ENCODE measurements around the gene USP49.

Gene USP49

DNA sequence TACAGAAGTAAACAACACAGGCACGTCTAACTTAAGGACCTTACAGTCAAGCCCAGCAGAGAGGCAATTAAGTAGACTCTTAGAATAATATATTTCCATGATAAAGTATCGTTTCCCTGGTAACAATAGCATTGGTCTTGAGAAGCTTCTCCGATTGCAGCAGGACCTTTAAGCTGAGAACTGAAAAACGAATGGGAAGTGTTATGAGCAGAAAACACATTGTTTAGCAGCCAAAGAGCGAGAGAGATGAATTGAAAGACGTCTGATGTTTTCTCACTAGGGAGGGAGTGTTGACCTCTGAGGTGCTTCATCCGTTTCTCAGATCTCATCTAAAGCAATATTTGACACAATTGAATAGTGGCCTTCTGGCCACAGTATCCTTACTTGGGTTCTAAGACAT is 27.0 kb upstream of the USP49 start:
- Histone ChIP-seq H3K9me3 (ENCODE audit: control insufficient read depth, insufficient read depth, low read length) (no peaks in the 10 kb centered on the region), H3K27me3 (ENCODE audit: control insufficient read depth, insufficient read depth, low read length) (no peaks in the 10 kb centered on the region), H3K27ac (ENCODE audit: low read depth, low read length) (peak overlapping the region; percentile 100), H3K9ac (ENCODE audit: low read depth, low read length) (peak overlapping the region; percentile 98), H3K4me1 (ENCODE audit: control insufficient read depth, insufficient read depth, low read length) (peaks cover 8% of the 10 kb centered on the region), H3K4me3 (ENCODE audit: low read depth, low read length) (peak overlapping the region; percentile 98), H3K36me3 (ENCODE audit: control insufficient read depth, insufficient read depth, low read length) (peaks cover 36% of the 10 kb centered on the region)

DNA sequence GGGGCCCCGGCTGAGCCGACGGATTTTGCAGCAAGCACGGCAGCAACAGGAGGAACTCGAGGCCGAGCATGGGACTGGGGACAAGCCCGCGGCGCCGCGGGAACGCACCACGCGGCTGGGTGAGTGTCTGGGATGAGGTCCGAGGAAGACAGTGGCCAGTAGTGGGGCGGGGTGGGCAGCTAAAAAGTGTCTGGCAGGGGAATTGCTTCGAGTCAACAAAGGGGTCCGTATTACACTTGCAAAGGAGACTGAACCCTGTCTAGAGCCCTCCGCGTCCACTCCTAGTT is 26.5 kb upstream of the USP49 start:
- Histone ChIP-seq H3K27ac (ENCODE audit: low read depth, low read length) (peak overlapping the region; percentile 100), H3K36me3 (ENCODE audit: control insufficient read depth, insufficient read depth, low read length) (peaks cover 34% of the 10 kb centered on the region)

DNA sequence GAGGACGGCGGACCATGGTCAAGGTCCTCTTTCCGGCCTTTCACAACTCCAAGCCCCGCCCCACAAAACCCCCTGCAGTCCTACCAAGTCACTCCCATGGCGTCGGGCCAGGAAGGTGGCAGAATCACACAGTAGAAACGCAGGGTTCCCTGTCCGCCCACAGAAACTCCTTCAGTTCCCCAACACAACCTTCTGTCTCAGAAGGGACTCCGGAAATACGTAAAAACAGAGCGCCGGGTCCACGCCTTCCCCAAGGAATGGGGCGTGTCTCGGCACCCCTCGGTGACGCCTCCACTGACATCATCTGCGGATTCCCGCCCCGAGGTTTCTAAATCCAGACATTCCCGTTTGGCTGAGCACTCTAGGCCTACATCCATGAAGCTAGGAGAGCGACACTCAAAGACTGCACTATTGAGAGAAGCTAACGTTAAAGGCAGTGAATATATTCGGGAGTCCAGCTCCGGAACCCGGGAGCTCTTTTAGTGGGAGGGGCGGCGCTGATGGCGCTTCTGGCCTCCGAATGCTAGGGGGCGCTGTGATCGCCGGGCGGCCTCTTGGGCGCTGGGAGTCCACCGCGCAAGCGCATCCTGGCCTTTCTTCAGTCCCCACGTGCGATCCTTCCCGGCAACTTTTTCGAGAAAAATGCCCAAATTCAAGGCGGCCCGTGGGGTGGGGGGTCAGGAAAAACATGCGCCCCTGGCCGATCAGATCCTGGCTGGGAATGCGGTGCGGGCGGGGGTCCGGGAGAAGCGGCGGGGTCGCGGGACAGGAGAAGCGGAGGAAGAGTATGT is 25.9 kb upstream of the USP49 start, which contains the start of the genes BYSL and MED20:
Gene BYSL, plus strand, starts transcription at position 579 of the 791 bp plus-strand sequence. Its CDS starts 64 bp downstream, at position 643.
Gene MED20, minus strand, starts transcription at position 219 of the 791 bp plus-strand sequence. Its CDS starts 121 bp downstream, at position 98.
- Histone ChIP-seq H3K9me3 (ENCODE audit: control insufficient read depth, insufficient read depth, low read length) (no peaks in the 10 kb centered on the region), H3K27me3 (ENCODE audit: control insufficient read depth, insufficient read depth, low read length) (no peaks in the 10 kb centered on the region), H3K27ac (ENCODE audit: low read depth, low read length) (peak within 1 kb of the TSS; percentile 100), H3K4me1 (ENCODE audit: control insufficient read depth, insufficient read depth, low read length) (peaks cover 8% of the 10 kb centered on the region), H3K4me3 (ENCODE audit: low read depth, low read length) (peak within 1 kb of the TSS; percentile 98), H3K36me3 (ENCODE audit: control insufficient read depth, insufficient read depth, low read length) (peaks cover 35% of the 10 kb centered on the region), H3K9ac (ENCODE audit: low read depth, low read length) (peak within 1 kb of the TSS; percentile 98)

More for the DNA sequence above, 26.5 kb upstream of the USP49 start:
- Histone ChIP-seq H3K9me3 (ENCODE audit: control insufficient read depth, insufficient read depth, low read length) (no peaks in the 10 kb centered on the region), H3K4me1 (ENCODE audit: control insufficient read depth, insufficient read depth, low read length) (peaks cover 8% of the 10 kb centered on the region), H3K27me3 (ENCODE audit: control insufficient read depth, insufficient read depth, low read length) (no peaks in the 10 kb centered on the region), H3K9ac (ENCODE audit: low read depth, low read length) (peak overlapping the region; percentile 98), H3K4me3 (ENCODE audit: low read depth, low read length) (peak overlapping the region; percentile 98)

DNA sequence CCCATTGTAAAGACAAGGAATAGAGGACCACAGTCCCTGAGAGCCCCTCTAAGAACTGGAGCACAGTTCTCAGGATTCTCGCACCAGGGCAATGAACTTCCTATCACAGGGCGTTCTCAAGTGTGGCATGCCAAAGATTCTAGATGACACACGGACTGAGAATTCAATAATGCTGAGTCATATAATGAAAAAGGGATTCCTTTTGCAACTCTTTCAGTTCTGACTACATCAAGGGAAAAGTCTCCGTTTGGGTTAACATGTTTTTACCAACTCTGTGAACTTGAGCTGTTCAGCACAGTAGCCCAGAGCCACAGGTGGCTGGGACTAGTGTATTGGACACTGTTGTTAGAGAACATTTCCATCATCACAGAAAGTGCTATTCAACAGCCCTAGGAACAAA is 22.4 kb upstream of the USP49 start:
- no peak overlapping the region for H3K9ac ChIP-seq (ENCODE audit: low read depth, low read length)

DNA sequence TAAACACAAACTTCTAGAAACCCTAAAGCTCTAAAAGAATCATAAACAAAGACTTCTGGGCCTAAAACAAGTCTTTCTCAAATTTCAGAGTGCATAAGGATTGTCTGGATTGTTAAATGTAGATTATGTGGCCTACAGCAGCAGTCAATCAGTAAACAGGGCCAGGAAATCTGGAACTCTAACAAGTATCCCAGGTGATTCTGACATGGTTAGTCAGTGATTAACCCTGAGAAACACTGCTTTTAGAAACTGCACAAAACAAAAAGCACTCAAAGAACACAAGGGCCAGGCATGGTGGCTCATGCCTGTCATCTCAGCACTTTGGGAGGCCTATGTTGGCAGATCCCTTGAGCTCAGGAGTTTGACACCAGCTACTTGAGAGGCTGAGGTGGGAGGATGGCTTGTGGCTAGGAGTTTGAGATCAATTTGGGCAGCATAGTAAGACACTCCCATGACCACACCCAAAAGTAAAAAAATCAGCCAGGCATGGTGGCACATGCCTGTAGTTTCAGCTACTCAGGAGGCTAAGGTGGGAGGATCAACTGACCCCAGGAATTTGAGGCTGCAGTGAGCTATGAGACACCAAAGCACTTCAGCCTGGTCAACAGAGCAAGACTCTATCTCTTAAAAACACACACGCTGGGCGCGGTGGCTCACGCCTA is 19.8 kb upstream of the USP49 start:
- H3K27me3 ChIP-seq (ENCODE audit: control insufficient read depth, insufficient read depth, low read length) = no peaks in the 10 kb centered on the region
- no peaks in the 10 kb centered on the region; the same call in 1 of the 2 replicates for H3K4me1 ChIP-seq (ENCODE audit: control insufficient read depth, insufficient read depth, low read length)
- no peaks in the 10 kb centered on the region for H3K9me3 ChIP-seq (ENCODE audit: control insufficient read depth, insufficient read depth, low read length)
- no peak overlapping the region for H3K4me3 ChIP-seq (ENCODE audit: low read depth, low read length)
- H3K36me3 ChIP-seq (ENCODE audit: control insufficient read depth, insufficient read depth, low read length) = peaks cover 48% of the 10 kb centered on the region
- H3K27ac ChIP-seq (ENCODE audit: low read depth, low read length) = no peak overlapping the region
- H3K9ac ChIP-seq (ENCODE audit: low read depth, low read length) = no peak overlapping the region

More for the DNA sequence above, 22.4 kb upstream of the USP49 start:
- Histone ChIP-seq H3K27ac (ENCODE audit: low read depth, low read length) (no peak overlapping the region), H3K36me3 (ENCODE audit: control insufficient read depth, insufficient read depth, low read length) (peaks cover 38% of the 10 kb centered on the region), H3K9me3 (ENCODE audit: control insufficient read depth, insufficient read depth, low read length) (no peaks in the 10 kb centered on the region), H3K27me3 (ENCODE audit: control insufficient read depth, insufficient read depth, low read length) (no peaks in the 10 kb centered on the region), H3K4me1 (ENCODE audit: control insufficient read depth, insufficient read depth, low read length) (peaks cover 3% of the 10 kb centered on the region), H3K4me3 (ENCODE audit: low read depth, low read length) (no peak overlapping the region)

DNA sequence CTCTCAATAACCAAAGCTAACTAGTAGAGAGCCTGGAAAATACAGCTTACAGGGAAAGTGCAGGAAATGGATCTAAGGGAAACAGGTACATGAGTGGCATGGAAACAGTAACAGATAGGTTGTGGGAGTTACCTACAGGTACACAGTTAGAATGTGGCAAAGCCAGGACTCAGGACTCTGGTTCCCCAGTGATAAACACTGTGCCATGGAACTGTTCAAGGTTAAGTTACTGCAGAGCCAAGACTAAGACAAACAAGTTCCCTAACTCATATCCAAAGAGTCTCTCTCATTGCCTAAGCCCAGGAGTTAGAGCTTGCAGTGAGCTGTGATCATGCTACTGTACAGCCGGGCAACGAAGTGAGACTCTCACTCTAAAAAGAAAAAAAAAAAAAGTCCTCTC is 19.2 kb upstream of the USP49 start:
- H3K27ac ChIP-seq (ENCODE audit: low read depth, low read length) = no peak overlapping the region
- no peak overlapping the region for H3K4me3 ChIP-seq (ENCODE audit: low read depth, low read length)
- H3K27me3 ChIP-seq (ENCODE audit: control insufficient read depth, insufficient read depth, low read length) = no peaks in the 10 kb centered on the region
- H3K9ac ChIP-seq (ENCODE audit: low read depth, low read length) = no peak overlapping the region
- H3K9me3 ChIP-seq (ENCODE audit: control insufficient read depth, insufficient read depth, low read length) = no peaks in the 10 kb centered on the region
- no peaks in the 10 kb centered on the region for H3K4me1 ChIP-seq (ENCODE audit: control insufficient read depth, insufficient read depth, low read length)
- H3K36me3 ChIP-seq (ENCODE audit: control insufficient read depth, insufficient read depth, low read length) = peaks cover 53% of the 10 kb centered on the region

DNA sequence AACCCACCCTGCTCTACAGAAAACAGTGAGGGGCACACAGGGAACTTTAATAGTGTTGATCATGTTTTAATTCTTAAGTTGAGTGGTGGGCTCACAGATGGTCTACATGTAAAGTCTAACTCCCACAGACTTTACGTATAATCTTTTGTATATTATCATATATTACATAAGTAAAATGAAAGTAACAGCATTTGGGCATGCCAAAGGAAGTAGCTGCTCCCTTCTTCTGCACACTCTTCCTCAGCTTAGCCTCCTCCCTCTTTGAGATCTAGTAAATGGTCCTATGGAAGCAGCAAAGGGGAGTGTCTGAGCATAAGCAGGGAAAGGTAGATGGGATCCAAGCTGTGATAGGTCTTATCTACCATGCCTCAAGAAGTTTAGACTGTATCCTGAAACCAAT is 14.6 kb upstream of the USP49 start:
- H3K36me3 ChIP-seq (ENCODE audit: control insufficient read depth, insufficient read depth, low read length) = peaks cover 75% of the 10 kb centered on the region

DNA sequence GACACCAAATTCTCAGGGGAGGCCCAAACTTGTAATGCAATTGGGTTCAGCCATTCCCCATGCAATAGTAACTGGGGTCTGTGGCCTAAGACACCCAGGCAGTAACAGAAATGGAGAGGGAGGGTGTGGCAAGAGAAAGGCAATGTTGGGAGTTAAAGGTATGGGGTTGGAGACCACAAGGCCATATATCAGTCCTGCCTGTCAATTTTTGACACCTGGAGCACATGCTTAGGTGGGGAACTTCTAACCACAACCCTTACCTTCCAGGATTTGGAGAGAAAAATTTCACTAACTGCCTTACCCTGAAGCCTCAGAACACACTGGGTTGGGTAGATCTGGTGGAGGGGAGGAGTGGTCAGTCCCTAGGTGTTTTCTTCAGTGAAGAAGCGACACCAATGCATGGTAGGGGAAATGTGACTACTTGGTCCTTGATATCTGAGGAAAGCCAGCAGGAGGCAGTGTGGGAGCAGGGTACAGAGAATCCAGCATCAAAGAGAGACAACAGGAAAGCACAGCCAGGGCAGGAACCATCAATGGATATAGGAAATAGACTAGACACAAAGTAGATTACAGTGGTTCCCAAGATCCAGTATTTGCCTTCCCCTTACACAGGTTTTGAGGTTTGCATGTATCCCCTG is 6.8 kb upstream of the USP49 start:
- H3K9ac ChIP-seq (ENCODE audit: low read depth, low read length) = no peak overlapping the region
- no peaks in the 10 kb centered on the region for H3K9me3 ChIP-seq (ENCODE audit: control insufficient read depth, insufficient read depth, low read length)
- H3K4me1 ChIP-seq (ENCODE audit: control insufficient read depth, insufficient read depth, low read length) = no peaks in the 10 kb centered on the region
- H3K27ac ChIP-seq (ENCODE audit: low read depth, low read length) = no peak overlapping the region
- no peak overlapping the region for H3K4me3 ChIP-seq (ENCODE audit: low read depth, low read length)
- peaks cover 30% of the 10 kb centered on the region for H3K36me3 ChIP-seq (ENCODE audit: control insufficient read depth, insufficient read depth, low read length)
- no peaks in the 10 kb centered on the region for H3K27me3 ChIP-seq (ENCODE audit: control insufficient read depth, insufficient read depth, low read length)

More for the DNA sequence above, 14.6 kb upstream of the USP49 start:
- Histone ChIP-seq H3K4me3 (ENCODE audit: low read depth, low read length) (no peak overlapping the region), H3K27ac (ENCODE audit: low read depth, low read length) (no peak overlapping the region), H3K9me3 (ENCODE audit: control insufficient read depth, insufficient read depth, low read length) (no peaks in the 10 kb centered on the region), H3K4me1 (ENCODE audit: control insufficient read depth, insufficient read depth, low read length) (no peaks in the 10 kb centered on the region), H3K27me3 (ENCODE audit: control insufficient read depth, insufficient read depth, low read length) (no peaks in the 10 kb centered on the region), H3K9ac (ENCODE audit: low read depth, low read length) (no peak overlapping the region)

DNA sequence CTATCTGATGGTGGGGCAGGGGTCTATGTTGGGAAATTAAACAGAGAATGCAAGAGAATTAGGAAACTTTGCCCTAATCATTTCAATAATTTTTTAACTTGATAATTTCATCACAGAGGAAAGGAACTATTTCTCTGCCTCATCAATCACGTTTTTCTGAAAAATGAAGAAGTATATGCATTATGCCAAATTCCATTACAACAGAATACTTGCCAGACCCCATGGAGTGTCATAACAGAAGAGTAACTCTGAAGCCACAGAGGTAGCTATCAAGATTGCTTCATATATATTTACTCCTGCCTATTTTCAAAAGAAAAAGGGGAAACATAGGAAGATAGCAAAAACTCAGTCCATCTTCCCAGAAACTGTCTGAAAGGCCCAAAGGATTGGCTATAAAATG is 5.7 kb upstream of the USP49 start:
- Histone ChIP-seq H3K4me1 (ENCODE audit: control insufficient read depth, insufficient read depth, low read length) (peaks cover 6% of the 10 kb centered on the region), H3K27ac (ENCODE audit: low read depth, low read length) (no peak overlapping the region), H3K9me3 (ENCODE audit: control insufficient read depth, insufficient read depth, low read length) (no peaks in the 10 kb centered on the region), H3K27me3 (ENCODE audit: control insufficient read depth, insufficient read depth, low read length) (no peaks in the 10 kb centered on the region), H3K36me3 (ENCODE audit: control insufficient read depth, insufficient read depth, low read length) (peaks cover 19% of the 10 kb centered on the region), H3K9ac (ENCODE audit: low read depth, low read length) (no peak overlapping the region), H3K4me3 (ENCODE audit: low read depth, low read length) (no peak overlapping the region)

DNA sequence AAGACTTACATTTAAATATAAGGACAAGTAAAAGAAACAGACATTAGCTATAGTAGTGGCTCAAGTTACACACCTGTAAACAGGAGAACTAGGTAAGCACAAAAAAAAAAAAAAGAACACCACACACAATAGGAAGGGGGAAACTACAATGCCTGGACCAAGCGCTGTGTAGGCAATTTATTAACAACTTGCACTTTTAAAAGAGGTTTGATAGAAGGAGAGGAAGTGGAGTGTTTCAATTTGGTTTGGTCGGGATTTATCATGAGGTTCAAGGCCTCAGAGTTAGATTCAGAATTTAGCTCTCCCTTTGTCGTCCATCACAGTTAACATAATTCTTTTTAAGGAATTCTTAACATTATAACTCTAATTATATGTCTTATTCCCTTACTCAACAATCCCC is 1.1 kb upstream of the USP49 start:
- H3K4me3 ChIP-seq (ENCODE audit: low read depth, low read length) = peak overlapping the region; percentile 85
- peaks cover 30% of the 10 kb centered on the region for H3K4me1 ChIP-seq (ENCODE audit: control insufficient read depth, insufficient read depth, low read length)
- peak overlapping the region; percentile 82 for H3K9ac ChIP-seq (ENCODE audit: low read depth, low read length)
- H3K9me3 ChIP-seq (ENCODE audit: control insufficient read depth, insufficient read depth, low read length) = no peaks in the 10 kb centered on the region
- H3K36me3 ChIP-seq (ENCODE audit: control insufficient read depth, insufficient read depth, low read length) = no peaks in the 10 kb centered on the region
- peaks cover 3% of the 10 kb centered on the region; the same call in 1 of the 2 replicates for H3K27me3 ChIP-seq (ENCODE audit: control insufficient read depth, insufficient read depth, low read length)
- H3K27ac ChIP-seq (ENCODE audit: low read depth, low read length) = peak overlapping the region; percentile 92
